ENCODE data around the gene NTRK2.

NTRK2 gene

GRCh38 chr9:84949971-84950370, 280.4 kb downstream of the NTRK2 start:
- no peak for DNase-seq

GRCh38 chr9:84950879-84951811, 281.6 kb downstream of the NTRK2 start:
- no peak for DNase-seq

GRCh38 chr9:84953252-84953773, 283.8 kb downstream of the NTRK2 start:
- no peak for DNase-seq

DNA sequence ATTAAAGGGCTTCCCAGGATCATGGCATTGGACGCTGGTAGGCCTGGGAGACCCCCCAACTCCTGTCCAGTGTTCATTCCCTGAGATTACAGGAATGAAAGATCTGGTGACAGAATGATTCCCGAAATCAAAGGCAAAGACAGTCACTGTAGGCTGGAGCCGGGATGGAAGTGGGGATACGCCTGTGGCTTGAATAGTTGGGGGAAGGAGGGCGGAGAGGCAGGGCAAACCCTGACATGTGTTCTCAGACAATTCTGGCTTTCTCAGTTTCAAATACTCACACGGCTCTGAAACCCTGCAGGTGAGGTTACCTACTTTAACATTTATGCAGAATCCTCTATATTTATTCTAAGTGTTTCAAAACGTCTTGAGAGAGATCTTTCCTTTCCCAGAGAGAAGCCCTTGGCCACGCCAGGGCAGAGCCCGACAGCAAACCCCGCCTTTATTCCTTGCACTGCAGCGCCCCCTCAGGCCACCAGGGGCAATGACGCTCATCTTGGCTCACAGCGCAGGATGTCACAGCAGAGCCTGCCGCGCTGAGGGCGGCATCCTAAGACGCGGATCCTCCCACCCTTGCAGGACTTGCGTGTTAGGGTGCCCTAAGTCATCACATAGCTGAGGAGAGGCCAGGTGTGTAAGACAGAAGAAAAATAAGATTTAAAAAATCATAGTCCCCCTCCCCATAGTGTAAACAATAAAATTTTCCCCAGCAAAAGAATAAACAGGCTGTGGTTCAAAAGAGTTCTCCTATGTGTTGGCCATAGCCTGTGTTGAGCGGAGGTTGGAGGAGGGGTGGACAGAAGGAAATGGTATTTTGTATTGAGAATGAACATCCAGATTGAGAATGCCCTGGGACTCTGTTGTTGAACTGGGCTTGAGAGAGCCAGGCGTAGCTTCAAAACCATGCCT, 284.5 kb downstream of the NTRK2 start:
- no peak for DNase-seq

DNA sequence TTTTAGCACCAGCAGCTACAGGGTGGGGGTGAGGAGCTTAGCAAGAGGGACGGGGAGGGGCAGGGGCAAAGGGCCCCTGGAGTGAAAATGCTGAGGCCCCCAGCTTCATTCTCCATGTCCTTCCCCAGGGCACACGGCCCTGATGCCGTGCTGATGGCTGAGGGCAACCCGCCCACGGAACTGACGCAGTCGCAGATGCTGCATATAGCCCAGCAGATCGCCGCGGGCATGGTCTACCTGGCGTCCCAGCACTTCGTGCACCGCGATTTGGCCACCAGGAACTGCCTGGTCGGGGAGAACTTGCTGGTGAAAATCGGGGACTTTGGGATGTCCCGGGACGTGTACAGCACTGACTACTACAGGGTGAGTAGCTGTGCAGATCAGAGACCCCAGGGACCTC, 285.6 kb downstream of the NTRK2 start:
- no peak for DNase-seq

- DNase-seq: no peak
These were observed 286.4 kb downstream of the NTRK2 start for GRCh38 chr9:84955971-84956370.

GRCh38 chr9:84959339-84959738, 289.8 kb downstream of the NTRK2 start:
- DNase-seq: no peak

DNA sequence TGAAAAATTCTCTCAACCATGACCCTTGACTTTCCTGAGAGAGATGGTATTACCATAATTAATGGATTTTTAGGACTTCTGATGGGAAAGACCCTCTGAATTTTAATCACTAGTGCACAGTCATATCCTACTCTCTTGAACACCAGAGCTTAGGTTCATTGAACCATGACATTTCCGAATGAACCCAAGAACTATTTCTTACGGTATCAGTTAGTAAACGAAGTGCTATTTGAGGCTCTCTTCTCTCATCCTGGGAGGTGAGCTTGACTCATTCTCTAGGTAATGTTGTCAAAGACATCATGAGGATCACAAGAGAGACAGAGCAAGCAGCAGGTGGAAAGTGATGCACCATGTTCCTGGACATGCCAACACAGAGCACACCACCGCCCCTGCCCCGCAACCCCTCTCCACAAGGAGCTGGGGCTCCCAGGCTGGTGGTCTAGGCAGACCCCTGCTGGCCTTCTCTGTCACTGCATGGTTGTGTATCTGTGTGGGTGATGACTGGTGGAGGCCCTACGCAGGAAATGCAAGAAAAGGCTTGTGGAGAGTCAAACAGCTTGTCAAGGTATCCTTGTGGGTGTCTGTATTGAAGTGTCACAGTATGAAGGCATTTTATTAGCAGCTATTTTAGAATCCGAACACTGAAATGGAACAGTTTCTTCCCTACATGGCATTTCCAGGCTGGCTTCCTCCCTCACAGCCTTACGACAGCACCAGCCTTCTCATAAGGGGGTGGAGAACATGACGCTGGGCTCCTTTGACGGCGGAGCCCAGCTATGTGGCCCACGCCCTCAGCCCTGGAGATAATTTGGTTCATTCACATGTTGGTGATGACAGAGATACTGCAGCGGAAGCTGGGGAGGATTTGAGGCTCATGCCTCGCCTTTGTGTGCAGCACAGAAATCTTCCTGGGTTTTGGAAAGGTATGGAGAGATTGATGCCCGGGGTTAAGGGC, 297.6 kb downstream of the NTRK2 start:
- DNase-seq: no peak

DNA sequence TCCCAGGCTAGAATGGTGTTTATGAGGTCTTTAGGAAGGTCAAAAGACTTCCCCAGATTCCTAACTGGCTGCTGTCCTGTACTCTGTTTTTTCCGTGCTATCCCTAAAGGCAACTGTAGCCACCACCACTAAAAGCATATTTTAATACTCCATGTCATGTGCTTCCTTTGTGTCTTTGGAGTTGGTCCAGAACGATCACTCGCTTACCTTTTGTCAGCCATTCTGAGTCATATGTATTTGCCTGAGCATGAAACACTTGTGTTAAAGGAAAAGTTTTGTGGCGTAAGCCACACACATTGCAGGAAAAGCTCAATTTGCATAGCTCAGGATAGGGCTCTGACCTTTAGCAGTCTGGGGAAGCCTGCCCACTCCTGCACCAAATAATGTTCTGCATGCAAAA, 299.6 kb downstream of the NTRK2 start:
- no peak for DNase-seq

- no peak for DNase-seq
These were observed 300.2 kb downstream of the NTRK2 start for GRCh38 chr9:84969736-84970135.

DNA sequence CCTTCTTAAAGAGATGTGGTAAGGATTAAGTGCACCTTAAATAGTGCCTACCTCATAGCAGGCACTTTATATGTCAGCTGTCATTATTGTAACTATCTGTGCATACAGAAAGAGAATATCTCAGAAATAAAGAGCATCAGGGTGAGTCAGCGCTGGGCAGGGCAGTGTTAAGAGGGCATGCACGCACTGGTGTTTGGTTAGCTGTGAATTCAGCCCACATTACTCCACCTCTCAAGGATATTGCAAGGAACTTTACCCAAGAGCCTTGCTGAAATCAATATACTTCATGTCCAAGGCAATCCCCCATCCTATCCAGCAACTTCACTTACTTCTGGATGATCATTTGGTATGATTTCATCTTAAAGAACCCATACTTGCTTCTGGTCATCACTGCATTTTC, 300.9 kb downstream of the NTRK2 start:
- DNase-seq: no peak

GRCh38 chr9:84971571-84971970, 302.0 kb downstream of the NTRK2 start:
- no peak for DNase-seq

GRCh38 chr9:84974258-84974657, 304.7 kb downstream of the NTRK2 start:
- DNase-seq: no peak

GRCh38 chr9:84974855-84975254, 305.3 kb downstream of the NTRK2 start:
- DNase-seq: no peak

DNA sequence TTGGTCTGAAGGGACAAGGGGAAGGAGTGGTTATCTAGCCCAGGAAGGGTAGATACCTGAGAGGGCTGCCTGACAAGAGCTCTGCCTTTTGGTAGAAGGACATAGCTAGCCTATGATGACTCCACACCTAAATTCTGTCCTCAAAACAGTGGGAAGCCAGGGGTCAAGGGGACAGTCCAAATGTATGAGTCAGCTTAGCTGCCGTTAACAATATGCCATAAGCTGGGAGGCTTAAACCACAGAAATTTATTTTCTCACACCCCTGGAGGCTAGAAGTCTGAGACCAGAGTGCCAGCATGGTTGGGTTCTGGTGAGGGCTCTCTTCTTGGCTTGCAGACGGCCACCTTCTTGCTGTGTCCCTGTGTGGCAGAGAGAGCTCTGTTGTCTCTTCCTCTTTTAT, 306.4 kb downstream of the NTRK2 start:
- DNase-seq: no peak

DNA sequence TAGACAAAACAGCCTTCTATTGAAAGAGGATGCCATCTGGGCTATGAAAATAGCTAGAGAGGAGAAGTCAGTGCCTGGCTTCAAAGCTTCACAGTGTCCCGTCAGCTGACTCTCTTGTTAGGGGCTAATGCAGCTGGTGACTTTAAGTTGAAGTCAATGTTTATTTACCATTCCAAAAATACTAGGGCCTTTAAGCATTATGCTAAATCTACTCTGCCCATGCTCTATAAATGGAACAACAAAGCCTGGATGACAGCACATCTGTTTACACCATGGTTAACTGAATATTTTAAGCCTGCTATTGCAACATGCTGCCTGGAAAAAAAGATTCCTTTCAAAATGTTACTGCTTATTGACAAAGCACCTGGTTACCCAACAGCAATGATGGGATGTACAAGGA, 309.1 kb downstream of the NTRK2 start:
- no peak for DNase-seq

DNA sequence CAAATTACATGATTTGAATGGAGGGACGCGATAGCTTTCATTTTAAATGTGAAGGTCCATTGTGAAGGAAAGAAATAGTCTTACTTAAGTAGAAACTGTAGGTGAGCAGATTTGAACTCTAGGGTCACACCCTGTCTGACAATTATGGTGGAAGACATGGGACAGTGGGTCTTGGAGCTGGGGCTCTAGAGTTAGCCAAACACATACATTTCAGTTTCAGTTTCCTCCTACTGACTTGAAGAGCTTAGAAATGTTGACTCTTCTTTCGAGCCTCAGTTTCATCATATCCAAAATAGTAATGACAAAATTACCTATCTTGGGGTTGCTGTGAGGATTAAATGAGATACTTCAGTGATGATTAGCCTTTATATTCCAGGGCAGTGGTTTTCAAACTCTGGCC, 314.2 kb downstream of the NTRK2 start:
- no peak for DNase-seq

DNA sequence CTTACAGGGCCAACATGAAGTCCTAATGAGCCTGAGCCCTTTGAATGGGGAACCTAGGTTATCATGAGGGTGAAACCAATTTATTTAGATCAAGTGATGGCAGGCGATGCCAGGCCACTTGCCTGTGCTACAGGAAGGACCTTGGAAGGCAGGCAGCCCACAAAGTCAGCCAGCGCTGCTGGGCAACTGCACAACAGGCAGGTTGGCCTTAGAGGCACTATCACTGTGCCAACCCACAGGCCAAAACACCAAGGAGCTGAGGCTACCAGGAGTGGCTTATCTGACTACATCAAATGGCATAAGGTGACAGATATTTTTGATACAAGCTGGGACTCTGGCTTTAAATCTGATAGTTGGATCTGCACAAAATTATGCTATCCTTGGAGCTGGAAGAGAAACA, 319.1 kb downstream of the NTRK2 start:
- DNase-seq: no peak

- DNase-seq: no peak
These were observed 320.9 kb downstream of the NTRK2 start for GRCh38 chr9:84990416-84990815.

- no peak for DNase-seq
These were observed 321.5 kb downstream of the NTRK2 start for GRCh38 chr9:84990850-84991513.

DNA sequence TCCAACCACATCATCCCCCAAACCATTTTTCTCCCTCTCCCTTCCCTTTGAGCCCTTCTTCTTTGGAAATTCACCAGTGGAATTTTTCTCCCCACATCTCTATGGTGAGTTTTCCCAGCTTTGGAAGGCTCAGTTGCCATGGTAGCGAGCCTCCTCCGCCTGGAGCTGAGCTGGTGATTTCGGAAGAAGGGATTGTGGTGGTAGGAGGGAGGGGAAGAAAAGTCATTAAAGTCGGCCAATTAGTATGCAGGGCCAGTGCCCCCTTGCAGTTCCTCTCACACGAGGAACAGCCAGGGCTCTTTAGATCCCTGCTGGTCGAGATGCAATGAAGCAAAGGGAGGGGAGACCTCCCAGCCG, 322.0 kb downstream of the NTRK2 start:
- DNase-seq: no peak

DNA sequence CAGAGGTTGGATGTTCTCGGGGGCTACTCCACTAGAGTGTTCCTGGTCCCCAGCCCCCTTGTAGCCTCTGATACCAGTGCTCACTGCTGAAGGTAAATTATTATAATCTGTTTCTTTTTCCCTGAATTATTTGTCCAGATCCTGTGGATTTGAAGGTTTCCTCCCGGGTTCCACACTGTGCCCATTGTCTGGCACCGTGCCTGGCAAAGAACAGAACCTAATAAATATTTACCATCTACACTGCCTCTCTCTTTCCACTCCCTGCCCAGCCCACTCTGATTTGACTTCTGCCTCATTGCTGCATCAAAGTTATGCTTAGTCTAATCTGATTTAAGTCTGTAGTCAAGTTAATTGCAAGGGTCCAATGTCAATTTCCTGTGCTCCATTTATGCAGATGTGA, 322.9 kb downstream of the NTRK2 start:
- DNase-seq: no peak

Measured in T-helper 9 cell (primary cell).